Measurements from ENCODE around the gene TMEM80. TPM values are rescaled to one million over a fixed set of nuclear protein-coding genes. Genes with fewer than 3 reads are reported as not detected.
A peak's percentile ranks its signal among the peaks of the same experiment; 100 is the strongest.
"Not testable (repeated sequence)": the region's sequence is repeated elsewhere in the genome, so short reads cannot be mapped to it uniquely, and the experiment has no call there.

TMEM80 gene
- polyA plus RNA-seq, 3 donors: 31.0 to 38.4 (median 33.2) TPM

- DNase-seq (ENCODE audit: low read depth in 3 of 3, low spot score in 2 of 3): no peak
Observed at GRCh38 chr11:679271-680207, 16.1 kb upstream of the TMEM80 start.

- DNase-seq (ENCODE audit: low read depth in 3 of 3, low spot score in 2 of 3): no peak
Observed at GRCh38 chr11:680476-680875, 15.1 kb upstream of the TMEM80 start.

- DNase-seq (ENCODE audit: low read depth in 3 of 3, low spot score in 2 of 3): no peak
Observed at GRCh38 chr11:680970-681369, 14.6 kb upstream of the TMEM80 start.

- DNase-seq (ENCODE audit: low read depth in 3 of 3, low spot score in 2 of 3): no peak
Observed at GRCh38 chr11:686451-687243, 9.0 kb upstream of the TMEM80 start.

- DNase-seq (ENCODE audit: low read depth in 3 of 3, low spot score in 2 of 3): no peak
Observed at GRCh38 chr11:687751-688150, 7.9 kb upstream of the TMEM80 start.

GRCh38 chr11:688681-689080 lies 6.9 kb upstream of the TMEM80 start:
- no peak for DNase-seq (ENCODE audit: low read depth in 3 of 3, low spot score in 2 of 3)

- no peak for DNase-seq (ENCODE audit: low read depth in 3 of 3, low spot score in 2 of 3)
Observed at GRCh38 chr11:689625-690024, 6.0 kb upstream of the TMEM80 start.

GRCh38 chr11:690244-690643 lies 5.4 kb upstream of the TMEM80 start:
- DNase-seq (ENCODE audit: low read depth in 3 of 3, low spot score in 2 of 3): not testable (repeated sequence)

- DNase-seq (ENCODE audit: low read depth in 3 of 3, low spot score in 2 of 3): no peak
Observed at GRCh38 chr11:690738-691633, 4.6 kb upstream of the TMEM80 start.

GRCh38 chr11:691710-692590 lies 3.7 kb upstream of the TMEM80 start:
- DNase-seq (ENCODE audit: low read depth in 3 of 3, low spot score in 2 of 3): no peak

GRCh38 chr11:692824-693414 lies 2.7 kb upstream of the TMEM80 start:
- DNase-seq (ENCODE audit: low read depth in 3 of 3, low spot score in 2 of 3): no peak

GRCh38 chr11:693415-693831 lies 2.2 kb upstream of the TMEM80 start:
- DNase-seq (ENCODE audit: low read depth in 3 of 3, low spot score in 2 of 3): no peak

GRCh38 chr11:693887-694562 lies 1.6 kb upstream of the TMEM80 start:
- DNase-seq (ENCODE audit: low read depth in 3 of 3, low spot score in 2 of 3): no peak

- peak; percentile 95 to 96 (median 95) for DNase-seq (ENCODE audit: low read depth in 3 of 3, low spot score in 2 of 3)
Observed at GRCh38 chr11:694563-695287, 891 bp upstream of the TMEM80 start, which contains the start of gene DEAF1. Gene DEAF1, minus strand, starts transcription at chr11:695222. Its CDS starts 175 bp downstream, at chr11:695047.

GRCh38 chr11:695288-695537 lies 403 bp upstream of the TMEM80 start:
- no peak for DNase-seq (ENCODE audit: low read depth in 3 of 3, low spot score in 2 of 3)

- DNase-seq (ENCODE audit: low read depth in 3 of 3, low spot score in 2 of 3): no peak
Observed at GRCh38 chr11:696955-697491, 1.4 kb downstream of the TMEM80 start.

GRCh38 chr11:697811-698311 lies 2.2 kb downstream of the TMEM80 start:
- DNase-seq (ENCODE audit: low read depth in 3 of 3, low spot score in 2 of 3): no peak

Measured in right renal cortex interstitium (tissue), 3 donors.